Panc1 (cell line): Measurements from ENCODE around the gene PALD1. TPM values are rescaled to one million over a fixed set of nuclear protein-coding genes. Genes with fewer than 3 reads are reported as not detected.

Source experiments
- ATAC-seq: fragments of 200-7000 bp; cut with Tn5 transposase; 2 replicates; pipeline ENCODE4 v1.9.1; 2020; ENCODE audit warnings: mild to moderate bottlenecking, moderate library complexity
- BruUV-seq: library from RNA; stranded (reverse); fragments of 400-500 nt; replicated peaks from 2 replicates; lab custom pipeline; 2021; lab: Mats Ljungman, UMichigan
- CTCF ChIA-PET: fragments of 300-600 bp; sonication (Branson Sonifier 250); formaldehyde crosslinking; loops from one replicate; lab custom pipeline; 2022; ENCODE audit warnings: antibody characterized with exemption; lab: Charles Lee
- POLR2A ChIA-PET: fragments of 300-600 bp; sonication (Branson Sonifier 250); formaldehyde crosslinking; loops from one replicate; lab custom pipeline; 2022; ENCODE audit warnings: antibody characterized with exemption; lab: Charles Lee
- DNase-seq: peaks from one replicate; pipeline ENCODE4 v3.0.0-alpha.2; 2010; ENCODE audit warnings: low read depth, low spot score
- H3K27ac ChIP-seq: 2 replicates; pipeline ENCODE4 v1.5.1; 2011; ENCODE audit warnings: mild to moderate bottlenecking, low read length, inconsistent platforms
- H3K27me3 ChIP-seq: fragments of 200-500 bp; sonication (Bioruptor generic); 2 replicates; pipeline ENCODE4 v1.6.0; 2014; ENCODE audit warnings: low read length, inconsistent platforms; ENCODE audit not compliant: control insufficient read depth, insufficient read depth
- H3K36me3 ChIP-seq: fragments of 200-500 bp; sonication (Bioruptor generic); 2 replicates; pipeline ENCODE4 v1.5.1; 2014; ENCODE audit warnings: inconsistent platforms, mild to moderate bottlenecking, low read length, moderate library complexity; ENCODE audit not compliant: control insufficient read depth, insufficient read depth
- H3K4me1 ChIP-seq: 2 replicates; pipeline ENCODE4 v1.5.1; 2011; ENCODE audit warnings: inconsistent platforms, mild to moderate bottlenecking, low read length, moderate library complexity; ENCODE audit not compliant: control insufficient read depth, insufficient read depth
- H3K4me3 ChIP-seq, 2 experiments: 2 replicates each; pipeline ENCODE4 v1.5.1; 2011 to 2012; ENCODE audit warnings: low read depth in 2 of 2, low read length in 2 of 2, mild to moderate bottlenecking in 2 of 2, inconsistent platforms in 1 of 2, moderate library complexity in 1 of 2
- H3K9me3 ChIP-seq: fragments of 200-500 bp; sonication (Bioruptor generic); 2 replicates; pipeline ENCODE4 v1.5.1; 2014; ENCODE audit warnings: low read depth, mild to moderate bottlenecking, inconsistent platforms, low read length, moderate library complexity; ENCODE audit not compliant: control insufficient read depth, insufficient read depth
- POLR2AphosphoS5 ChIP-seq: IDR thresholded peaks from 2 replicates; pipeline ENCODE4 v1.6.1; 2012; ENCODE audit warnings: mild to moderate bottlenecking, low read depth, low read length, moderate library complexity
- SIN3A ChIP-seq: IDR thresholded peaks from 2 replicates; pipeline ENCODE4 v1.6.1; 2012; ENCODE audit warnings: low read depth, mild to moderate bottlenecking, low read length, moderate library complexity, borderline replicate concordance; ENCODE audit not compliant: insufficient read depth
- TCF7L2 ChIP-seq: IDR thresholded peaks from 2 replicates; pipeline ENCODE4 v1.6.1; 2011; ENCODE audit warnings: mild to moderate bottlenecking, low read depth, low read length, inconsistent platforms
- in situ Hi-C: cut with HindIII; loops from 2 replicates; pipeline ENCODE4 v1.10.0; 2016; ENCODE audit warnings: low sequenced_read_pairs, low pct_unique_long_range_greater_than_20kb
- intact Hi-C: fragments of 100-400 bp; cut with micrococcal nuclease; formaldehyde crosslinking; loops from one replicate; pipeline ENCODE4 v1.10.0; 2022; ENCODE audit not compliant: unreplicated experiment
- total RNA-seq: library from RNA; stranded (reverse); gene quantifications from one replicate; pipeline ENCODE4 v1.2.1, GENCODE V29; 2021; ENCODE audit not compliant: unreplicated experiment
- TF ChIP-seq, protein P1 (sequence below), 2 experiments: IDR thresholded peaks; 2 replicates each; pipeline ENCODE4 v1.6.1; 2011 to 2012; ENCODE audit warnings: low read depth in 2 of 2, control low read depth in 1 of 2, low read length in 1 of 2, mild to moderate bottlenecking in 1 of 2, moderate library complexity in 1 of 2; ENCODE audit not compliant: insufficient read depth in 1 of 2
- TF ChIP-seq, protein P2 (sequence below): fragments of 450-650 bp; IDR thresholded peaks from 2 replicates; pipeline ENCODE4 v1.5.1; 2017; ENCODE audit warnings: mild to moderate bottlenecking

PALD1 gene
- total RNA-seq, 1 experiment from 2014 or later, result 3.0 TPM

DNA sequence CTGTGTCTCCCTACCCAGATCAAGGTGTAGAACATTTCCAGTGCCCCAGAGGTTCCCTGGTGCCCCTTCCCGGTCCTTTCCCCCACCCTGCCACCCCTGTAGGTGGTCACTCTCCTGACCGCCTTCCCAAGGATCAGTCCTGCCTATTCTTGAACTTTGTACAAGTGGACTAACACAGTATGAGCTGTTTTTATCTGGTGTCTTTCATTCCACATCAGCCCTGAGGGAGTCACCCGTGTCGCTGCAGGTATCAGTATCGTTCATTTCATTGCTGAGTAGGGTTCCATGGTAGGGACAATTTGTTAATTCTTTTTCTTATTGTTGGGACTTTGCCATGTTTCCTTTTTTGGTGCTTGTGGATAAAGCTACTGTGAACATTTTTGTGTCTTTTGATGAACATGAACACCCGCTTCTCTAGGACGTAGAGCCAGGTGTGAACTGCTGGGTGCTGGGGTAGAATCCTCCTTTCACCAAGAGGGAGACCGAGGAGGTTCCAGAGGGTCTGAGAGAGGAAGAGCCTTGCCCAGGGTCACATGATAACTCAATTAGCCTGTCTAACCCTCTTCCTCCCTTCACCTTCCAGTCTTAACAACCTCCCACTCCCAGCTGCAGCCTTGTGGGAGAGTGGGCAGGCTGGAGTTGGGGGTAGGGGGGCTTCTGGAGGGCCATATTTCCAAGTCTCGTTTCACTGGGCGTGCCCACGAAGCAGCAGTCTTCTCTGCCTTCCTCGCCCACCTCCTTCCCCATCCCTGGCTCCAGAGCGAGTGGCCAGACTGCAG, 18.0 kb downstream of the PALD1 start:
- Histone ChIP-seq H3K27ac (no peak overlapping the region), H3K36me3 (no peaks in the 10 kb centered on the region), H3K9me3 (no peaks in the 10 kb centered on the region), H3K27me3 (no peaks in the 10 kb centered on the region), H3K4me3 (no peak overlapping the region), H3K4me1 (no peaks in the 10 kb centered on the region)
- TF ChIP-seq POLR2AphosphoS5 (no peak), SIN3A (no peak)
- TF ChIP-seq, protein P1, sequence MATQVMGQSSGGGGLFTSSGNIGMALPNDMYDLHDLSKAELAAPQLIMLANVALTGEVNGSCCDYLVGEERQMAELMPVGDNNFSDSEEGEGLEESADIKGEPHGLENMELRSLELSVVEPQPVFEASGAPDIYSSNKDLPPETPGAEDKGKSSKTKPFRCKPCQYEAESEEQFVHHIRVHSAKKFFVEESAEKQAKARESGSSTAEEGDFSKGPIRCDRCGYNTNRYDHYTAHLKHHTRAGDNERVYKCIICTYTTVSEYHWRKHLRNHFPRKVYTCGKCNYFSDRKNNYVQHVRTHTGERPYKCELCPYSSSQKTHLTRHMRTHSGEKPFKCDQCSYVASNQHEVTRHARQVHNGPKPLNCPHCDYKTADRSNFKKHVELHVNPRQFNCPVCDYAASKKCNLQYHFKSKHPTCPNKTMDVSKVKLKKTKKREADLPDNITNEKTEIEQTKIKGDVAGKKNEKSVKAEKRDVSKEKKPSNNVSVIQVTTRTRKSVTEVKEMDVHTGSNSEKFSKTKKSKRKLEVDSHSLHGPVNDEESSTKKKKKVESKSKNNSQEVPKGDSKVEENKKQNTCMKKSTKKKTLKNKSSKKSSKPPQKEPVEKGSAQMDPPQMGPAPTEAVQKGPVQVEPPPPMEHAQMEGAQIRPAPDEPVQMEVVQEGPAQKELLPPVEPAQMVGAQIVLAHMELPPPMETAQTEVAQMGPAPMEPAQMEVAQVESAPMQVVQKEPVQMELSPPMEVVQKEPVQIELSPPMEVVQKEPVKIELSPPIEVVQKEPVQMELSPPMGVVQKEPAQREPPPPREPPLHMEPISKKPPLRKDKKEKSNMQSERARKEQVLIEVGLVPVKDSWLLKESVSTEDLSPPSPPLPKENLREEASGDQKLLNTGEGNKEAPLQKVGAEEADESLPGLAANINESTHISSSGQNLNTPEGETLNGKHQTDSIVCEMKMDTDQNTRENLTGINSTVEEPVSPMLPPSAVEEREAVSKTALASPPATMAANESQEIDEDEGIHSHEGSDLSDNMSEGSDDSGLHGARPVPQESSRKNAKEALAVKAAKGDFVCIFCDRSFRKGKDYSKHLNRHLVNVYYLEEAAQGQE (IDR thresholded peaks at IDR 0.05; ENCODE audit: insufficient read depth in 1 of 2, low read depth in 2 of 2, low read length in 1 of 2), result no peak
- TF ChIP-seq, protein P2, sequence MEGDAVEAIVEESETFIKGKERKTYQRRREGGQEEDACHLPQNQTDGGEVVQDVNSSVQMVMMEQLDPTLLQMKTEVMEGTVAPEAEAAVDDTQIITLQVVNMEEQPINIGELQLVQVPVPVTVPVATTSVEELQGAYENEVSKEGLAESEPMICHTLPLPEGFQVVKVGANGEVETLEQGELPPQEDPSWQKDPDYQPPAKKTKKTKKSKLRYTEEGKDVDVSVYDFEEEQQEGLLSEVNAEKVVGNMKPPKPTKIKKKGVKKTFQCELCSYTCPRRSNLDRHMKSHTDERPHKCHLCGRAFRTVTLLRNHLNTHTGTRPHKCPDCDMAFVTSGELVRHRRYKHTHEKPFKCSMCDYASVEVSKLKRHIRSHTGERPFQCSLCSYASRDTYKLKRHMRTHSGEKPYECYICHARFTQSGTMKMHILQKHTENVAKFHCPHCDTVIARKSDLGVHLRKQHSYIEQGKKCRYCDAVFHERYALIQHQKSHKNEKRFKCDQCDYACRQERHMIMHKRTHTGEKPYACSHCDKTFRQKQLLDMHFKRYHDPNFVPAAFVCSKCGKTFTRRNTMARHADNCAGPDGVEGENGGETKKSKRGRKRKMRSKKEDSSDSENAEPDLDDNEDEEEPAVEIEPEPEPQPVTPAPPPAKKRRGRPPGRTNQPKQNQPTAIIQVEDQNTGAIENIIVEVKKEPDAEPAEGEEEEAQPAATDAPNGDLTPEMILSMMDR, result no peak
- BruUV-seq, result no TSS peak
- intact Hi-C loops (no loop called here), in situ Hi-C loops (no loop called here)
- DNase-seq, result no peak
- CTCF ChIA-PET, result interaction anchor here (0.5 to 0.6 kb wide), 2 partner anchors 95 to 274 kb away, joined by 3 to 7 read pairs; no protein-coding TSS in a partner anchor
- ATAC-seq, result no peak
- POLR2A ChIA-PET, result no interaction called here

- intact Hi-C loops (no loop called here), in situ Hi-C loops (no loop called here)
- BruUV-seq, result no TSS peak
- Histone ChIP-seq H3K4me1 (no peaks in the 10 kb centered on the region), H3K36me3 (no peaks in the 10 kb centered on the region), H3K27me3 (no peaks in the 10 kb centered on the region), H3K4me3 (no peak overlapping the region), H3K27ac (no peak overlapping the region), H3K9me3 (no peaks in the 10 kb centered on the region)
- CTCF ChIA-PET, result no interaction called here
- ATAC-seq (no peak), DNase-seq (no peak)
- TF ChIP-seq, protein P1 (IDR thresholded peaks at IDR 0.05; ENCODE audit: insufficient read depth in 1 of 2, low read depth in 2 of 2, low read length in 1 of 2), result no peak
- no peak for TF ChIP-seq TCF7L2
- TF ChIP-seq, protein P2, result no peak
- TF ChIP-seq SIN3A, result no peak
- TF ChIP-seq POLR2AphosphoS5, result no peak
- POLR2A ChIA-PET, result interaction anchor here (0.7 kb wide), 1 partner anchor 52 kb away, joined by 5 read pairs; no protein-coding TSS in a partner anchor
These were observed 18.6 kb downstream of the PALD1 start for GRCh38 chr10:70497120-70497545.
